NCI-H2227 (cell line): ENCODE data around the gene SHISA5.
"Not testable (repeated sequence)": the region's sequence is repeated elsewhere in the genome, so short reads cannot be mapped to it uniquely, and the experiment has no call there.

Source experiments
- DNase-seq: peaks from one replicate; lab custom pipeline; 2025; ENCODE audit not compliant: unreplicated experiment; lab: John Stamatoyannopoulos, UW

SHISA5 gene

GRCh38 chr3:48461767-48462166, 42.2 kb downstream of the SHISA5 start:
- not testable (repeated sequence) for DNase-seq

DNA sequence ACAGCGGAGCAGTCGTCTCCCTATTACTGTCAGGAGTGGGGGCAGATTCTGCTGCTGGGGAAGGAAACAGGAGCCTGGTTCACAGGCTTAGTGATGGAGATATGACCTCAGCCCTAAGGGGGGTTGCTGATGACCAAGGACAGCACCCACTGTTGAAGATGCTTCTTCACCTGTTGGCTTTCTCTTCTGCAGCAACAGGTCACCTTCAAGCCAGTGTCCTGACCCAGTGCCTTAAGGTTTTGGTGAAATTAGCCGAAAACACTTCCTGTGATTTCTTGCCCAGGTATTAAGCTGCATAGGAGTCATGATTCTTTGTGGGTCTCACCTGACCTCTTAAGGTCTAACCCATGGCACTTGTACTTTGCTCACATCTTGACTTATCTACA, 43.5 kb downstream of the SHISA5 start:
- DNase-seq, result no peak

DNA sequence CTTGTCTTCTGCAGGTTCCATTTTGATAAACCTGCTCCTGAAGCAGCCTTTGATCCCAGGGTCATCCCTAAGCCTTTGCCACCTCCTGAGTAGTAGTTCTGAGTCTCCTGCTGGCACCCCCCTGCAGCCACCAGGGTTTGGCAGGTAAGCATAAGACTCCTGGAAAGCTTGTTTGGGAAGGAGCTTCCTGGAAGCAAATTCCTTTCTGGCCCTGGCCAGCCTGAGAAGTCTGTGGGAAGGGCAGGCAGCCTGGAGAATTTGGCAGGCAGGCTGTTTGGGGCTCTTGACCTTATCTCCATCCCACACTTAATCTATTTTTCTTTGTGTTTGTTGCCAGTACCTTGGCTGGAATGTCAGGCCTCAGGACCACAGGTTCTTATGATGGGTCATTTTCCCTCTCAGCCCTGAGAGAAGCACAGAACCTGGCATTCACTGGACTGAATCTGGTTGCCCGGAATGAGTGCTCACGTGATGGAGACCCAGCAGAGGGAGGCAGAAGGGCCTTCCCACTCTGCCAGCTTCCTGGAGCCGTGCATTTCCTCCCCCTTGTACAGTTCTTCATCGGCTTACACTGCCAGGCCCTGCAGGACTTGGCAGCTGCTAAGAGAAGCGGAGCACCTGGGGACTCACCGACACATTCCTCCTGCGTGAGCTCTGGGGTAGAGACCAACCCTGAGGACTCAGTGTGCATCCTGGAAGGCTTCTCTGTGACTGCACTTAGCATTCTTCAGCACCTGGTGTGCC, 44.0 kb downstream of the SHISA5 start:
- no peak for DNase-seq

GRCh38 chr3:48459331-48459730, 44.6 kb downstream of the SHISA5 start:
- DNase-seq, result no peak

DNA sequence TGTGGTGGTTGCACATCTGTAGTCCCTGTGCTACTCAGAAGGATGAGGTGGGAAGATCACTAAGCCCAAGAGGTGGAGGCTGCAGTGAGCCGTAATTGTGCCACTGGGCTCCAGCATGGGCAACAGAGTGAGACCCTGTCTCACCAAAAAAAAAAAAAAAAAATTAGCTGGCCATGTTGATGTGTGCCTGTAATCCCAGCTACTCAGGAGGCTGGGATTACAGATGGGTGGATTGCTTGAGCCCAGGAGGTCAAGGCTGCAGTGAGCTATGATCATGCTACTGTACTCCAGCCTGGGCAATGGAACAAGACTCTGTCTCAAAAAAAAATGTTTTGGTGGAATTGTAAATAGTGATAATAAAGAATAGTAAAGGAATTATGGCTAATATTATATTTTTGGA, 47.5 kb downstream of the SHISA5 start:
- DNase-seq, result peak; percentile 15

DNA sequence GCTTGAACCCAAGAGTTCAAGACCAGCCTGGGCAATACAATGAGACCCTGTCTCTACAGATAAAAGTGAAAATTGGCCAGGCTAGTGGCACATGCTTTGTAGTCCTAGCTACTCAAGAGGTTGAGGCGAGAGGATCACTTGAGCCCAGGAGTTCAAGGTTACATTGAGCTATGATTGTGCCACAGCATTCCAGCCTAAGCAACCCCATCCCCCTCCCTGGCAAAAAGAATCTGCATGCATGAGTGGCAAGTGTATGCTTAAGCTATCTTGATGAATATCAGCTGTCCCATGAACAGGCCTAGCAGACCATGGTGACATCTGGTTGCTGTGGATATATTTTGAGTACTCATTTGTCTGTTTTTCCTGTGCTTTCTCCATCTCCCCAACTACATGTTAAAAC, 52.7 kb downstream of the SHISA5 start:
- no peak for DNase-seq

GRCh38 chr3:48446425-48447193, 57.4 kb downstream of the SHISA5 start, which contains the start of gene ATRIP:
Gene ATRIP, plus strand, starts transcription at chr3:48446737. Its CDS starts 109 bp downstream, at chr3:48446846.
- DNase-seq, result peak; percentile 92

DNA sequence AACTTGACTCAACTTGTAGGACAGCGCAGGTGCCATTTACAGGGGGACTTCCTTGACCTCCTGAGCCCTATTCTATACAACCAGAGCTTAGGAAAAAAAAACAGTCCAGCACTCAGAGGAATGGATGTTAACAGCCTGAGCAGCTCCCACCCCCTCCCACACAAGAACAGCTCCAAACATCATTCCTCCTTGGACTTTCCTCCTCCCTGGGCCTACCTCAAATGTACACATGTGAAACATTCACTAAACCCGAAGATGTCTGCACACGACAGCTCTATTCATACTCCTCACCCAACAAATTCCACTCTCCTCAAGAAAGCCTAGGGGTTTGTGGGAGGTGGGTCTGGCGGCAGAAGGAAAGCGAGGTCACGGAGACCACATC, 57.9 kb downstream of the SHISA5 start:
- no peak for DNase-seq

GRCh38 chr3:48445277-48445882, 58.6 kb downstream of the SHISA5 start:
- DNase-seq, result no peak

- no peak for DNase-seq
These were observed 62.0 kb downstream of the SHISA5 start for GRCh38 chr3:48441940-48442339.

DNA sequence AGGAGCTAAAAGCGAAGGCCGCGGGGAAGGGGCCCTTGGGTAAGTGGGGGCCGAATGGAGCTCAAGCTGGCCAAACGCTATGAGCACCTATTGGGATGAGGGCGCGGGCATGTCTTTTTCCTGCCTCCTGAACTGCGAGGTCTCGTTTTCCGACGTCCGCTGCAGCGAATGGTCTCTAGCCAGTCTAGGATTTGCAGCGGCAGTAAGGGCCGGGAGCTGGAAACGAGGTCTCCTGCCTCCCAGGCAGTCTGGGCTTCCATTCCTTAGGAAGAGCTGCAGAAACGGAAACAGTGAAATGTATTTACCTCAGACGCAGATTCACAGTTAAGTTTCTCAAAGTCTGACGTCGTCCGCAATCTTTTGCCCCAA, 63.4 kb downstream of the SHISA5 start:
- DNase-seq, result peak; percentile 16

DNA sequence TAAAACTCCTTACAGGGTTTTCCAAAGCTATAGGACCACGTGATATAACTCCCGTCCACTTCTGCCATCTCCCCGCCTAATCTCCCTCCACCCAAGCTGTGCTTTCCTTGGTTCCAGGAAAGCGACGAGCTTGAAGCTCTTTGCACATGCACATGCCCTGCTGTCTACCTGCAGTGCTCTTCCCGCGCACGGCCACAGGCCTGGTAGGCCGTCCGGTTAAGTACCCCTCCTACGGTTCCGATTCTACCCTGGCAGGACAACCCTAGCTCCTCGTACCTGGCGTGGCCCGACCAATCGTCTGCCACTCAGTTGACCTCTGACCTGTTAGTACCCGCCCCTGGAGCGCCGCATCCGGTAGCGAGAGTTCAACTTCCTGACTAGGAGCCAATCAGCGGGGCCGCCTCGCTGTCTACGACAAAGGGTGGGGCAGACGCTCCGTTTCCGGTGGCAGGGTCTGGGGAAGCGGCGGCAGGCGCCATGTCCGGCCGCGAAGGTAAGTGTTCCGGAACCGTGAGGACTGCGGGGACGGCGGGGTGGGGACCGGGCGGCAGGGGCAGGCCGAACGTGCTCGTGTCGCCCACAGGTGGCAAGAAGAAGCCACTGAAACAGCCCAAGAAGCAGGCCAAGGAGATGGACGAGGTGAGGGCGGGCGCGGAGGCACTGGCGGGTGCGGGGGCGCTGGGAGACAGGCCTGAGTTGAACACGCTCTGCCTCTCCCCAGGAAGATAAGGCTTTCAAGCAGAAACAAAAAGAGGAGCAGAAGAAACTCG, 64.0 kb downstream of the SHISA5 start, which contains the start of the genes CCDC51 and TMA7:
Gene CCDC51, minus strand, starts transcription at position 300 of the 770 bp plus-strand sequence. CDS start 4,991 bp downstream, outside the sequence.
Gene TMA7, plus strand, starts transcription at position 438 of the 770 bp plus-strand sequence. Its CDS starts 40 bp downstream, at position 478.
- DNase-seq, result peak; percentile 97

- DNase-seq, result no peak
These were observed 66.2 kb downstream of the SHISA5 start for GRCh38 chr3:48437812-48438211.

- no peak for DNase-seq
These were observed 67.1 kb downstream of the SHISA5 start for GRCh38 chr3:48436855-48437254.

DNA sequence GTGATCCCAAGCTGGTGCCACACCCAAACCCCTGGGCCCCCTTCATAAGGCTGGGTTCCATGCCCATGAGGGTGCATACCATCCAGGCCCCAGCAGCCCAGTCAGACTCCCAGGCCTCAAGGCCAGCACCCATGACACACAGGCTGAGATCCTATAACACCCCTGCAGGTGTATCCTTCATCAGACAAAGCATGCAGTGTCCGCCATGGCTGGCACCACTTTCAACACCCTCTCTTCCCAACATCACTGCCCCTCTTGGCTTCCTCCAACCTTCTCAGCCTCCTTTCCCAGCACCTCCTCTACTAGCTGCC, 67.5 kb downstream of the SHISA5 start:
- DNase-seq, result no peak

- DNase-seq, result peak; percentile 77
These were observed 68.0 kb downstream of the SHISA5 start for GRCh38 chr3:48435774-48436476.

GRCh38 chr3:48435223-48435595, 68.8 kb downstream of the SHISA5 start:
- DNase-seq, result no peak

DNA sequence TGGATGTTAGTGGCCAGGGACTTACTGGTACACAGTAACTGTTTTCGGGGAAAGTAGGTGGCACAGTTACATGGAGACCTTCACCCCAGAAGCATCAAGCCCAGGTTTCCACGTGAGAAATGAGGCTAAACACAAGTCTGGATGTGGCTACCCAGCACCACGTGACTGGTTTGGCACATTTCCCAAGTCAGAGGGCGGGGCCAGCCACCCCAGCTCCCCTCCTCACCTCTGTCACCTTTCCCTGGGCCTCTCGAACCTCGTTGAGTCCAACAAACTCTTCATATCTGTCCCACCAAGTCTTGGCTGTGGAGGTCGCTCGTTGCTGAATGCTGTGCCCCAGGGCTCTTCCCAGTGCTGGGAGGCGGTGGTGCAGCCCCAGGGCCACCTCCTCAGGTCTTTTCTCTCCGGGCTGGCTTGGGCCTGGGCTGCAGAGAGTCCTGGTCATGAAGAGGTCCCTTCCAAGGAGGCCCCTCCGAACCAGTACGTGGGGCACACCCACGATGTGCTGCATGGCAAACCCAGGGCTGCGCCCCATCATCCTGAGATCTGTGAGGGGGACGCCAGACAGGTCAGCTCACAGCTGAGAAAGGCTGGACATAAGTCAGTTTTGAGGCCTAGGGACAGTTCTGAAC, 69.3 kb downstream of the SHISA5 start:
- DNase-seq, result no peak

DNA sequence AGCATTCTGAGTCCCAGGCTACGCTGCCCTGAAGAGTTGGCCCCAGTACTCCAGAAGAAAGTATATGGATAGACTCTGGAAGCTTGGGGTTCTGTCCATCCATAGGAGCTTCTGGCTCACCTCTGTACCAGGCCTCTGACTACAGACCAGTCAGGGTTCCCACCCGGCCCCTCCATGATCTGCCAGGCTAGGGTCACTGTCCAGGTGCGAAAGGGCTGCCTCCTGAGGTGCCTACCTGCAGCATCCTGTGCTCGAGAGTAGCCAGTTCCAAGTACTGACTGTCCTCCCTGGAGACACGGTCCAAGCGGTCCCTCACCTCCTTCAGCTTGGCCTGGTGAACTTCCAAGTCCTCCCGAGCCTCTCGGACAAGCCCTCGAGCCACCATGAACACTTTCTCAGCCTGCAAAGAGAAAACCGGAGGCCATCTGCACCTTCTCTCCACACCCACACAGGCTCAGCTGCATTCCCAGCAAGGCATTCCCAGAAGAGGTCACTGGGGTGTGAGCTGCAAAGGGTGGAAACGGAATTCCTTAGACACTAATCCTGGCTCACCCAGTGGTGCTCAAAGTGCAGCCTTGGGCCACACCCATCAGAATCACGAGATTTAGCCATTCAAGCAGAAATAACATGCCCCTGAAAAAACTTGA, 70.4 kb downstream of the SHISA5 start:
- DNase-seq, result no peak
